MM.1S (cell line): ENCODE results near the gene FBXO17.

Source experiments
- DNase-seq: peaks from one replicate; pipeline ENCODE4 v3.0.0-alpha.2; 2015
- H2AFZ ChIP-seq: fragments of 300-600 bp; sonication (generic); 2 replicates; pipeline ENCODE4 v1.6.0; 2016; ENCODE audit warnings: antibody characterized with exemption, low read length
- H3F3A ChIP-seq: fragments of 300-600 bp; sonication (generic); 2 replicates; pipeline ENCODE4 v1.6.1; 2016; ENCODE audit warnings: mild to moderate bottlenecking, antibody characterized with exemption, low read length, moderate library complexity, mixed read lengths; ENCODE audit not compliant: insufficient read depth
- H3K27ac ChIP-seq: fragments of 300-600 bp; sonication (generic); 2 replicates; pipeline ENCODE4 v1.5.1; 2016; ENCODE audit warnings: mild to moderate bottlenecking, low read length
- H3K27me3 ChIP-seq: fragments of 300-600 bp; sonication (generic); replicated peaks from 2 replicates; pipeline ENCODE4 v1.6.0; 2016; ENCODE audit warnings: low read length; ENCODE audit not compliant: insufficient read depth
- H3K36me3 ChIP-seq: fragments of 300-600 bp; sonication (generic); replicated peaks from 2 replicates; pipeline ENCODE4 v1.6.1; 2016; ENCODE audit warnings: mild to moderate bottlenecking, low read length, mixed read lengths; ENCODE audit not compliant: insufficient read depth
- H3K4me1 ChIP-seq: fragments of 300-600 bp; sonication (generic); 2 replicates; pipeline ENCODE4 v1.6.1; 2016; ENCODE audit warnings: low read length, mixed read lengths
- H3K4me2 ChIP-seq: fragments of 300-600 bp; sonication (generic); 2 replicates; pipeline ENCODE4 v1.6.0; 2016; ENCODE audit warnings: low read depth, low read length
- H3K4me3 ChIP-seq: fragments of 300-600 bp; sonication (generic); 2 replicates; pipeline ENCODE4 v1.5.1; 2016; ENCODE audit warnings: low read length, mixed read lengths
- H3K79me2 ChIP-seq: fragments of 300-600 bp; sonication (generic); 2 replicates; pipeline ENCODE4 v1.6.1; 2016; ENCODE audit warnings: mixed run types, low read length, mixed read lengths
- H3K9ac ChIP-seq: fragments of 300-600 bp; sonication (generic); 2 replicates; pipeline ENCODE4 v1.6.1; 2016; ENCODE audit warnings: low read length, mixed read lengths
- H3K9me2 ChIP-seq: fragments of 300-600 bp; sonication (generic); replicated peaks from 2 replicates; pipeline ENCODE4 v1.6.1; 2016; ENCODE audit warnings: mild to moderate bottlenecking, low read length, mixed read lengths; ENCODE audit not compliant: insufficient read depth
- H3K9me3 ChIP-seq: fragments of 300-600 bp; sonication (generic); replicated peaks from 2 replicates; pipeline ENCODE4 v1.6.1; 2016; ENCODE audit warnings: mild to moderate bottlenecking, low read length, mixed read lengths; ENCODE audit not compliant: insufficient read depth
- H4K20me1 ChIP-seq: fragments of 300-600 bp; sonication (generic); 2 replicates; pipeline ENCODE4 v1.6.1; 2016; ENCODE audit warnings: mild to moderate bottlenecking, low read length, moderate library complexity, mixed read lengths; ENCODE audit not compliant: insufficient read depth
- EZH2 ChIP-seq: fragments of 300-600 bp; sonication (generic); optimal IDR thresholded peaks from 2 replicates; pipeline ENCODE3; 2017; ENCODE audit warnings: low read depth, mild to moderate bottlenecking, antibody characterized with exemption, low read length, mixed read lengths
- EZH2phosphoT487 ChIP-seq: fragments of 300-600 bp; sonication (generic); IDR thresholded peaks from 2 replicates; pipeline ENCODE4 v1.6.1; 2018; ENCODE audit warnings: antibody characterized with exemption, low read length
- TF ChIP-seq, protein P1 (sequence below): fragments of 300-600 bp; sonication (generic); IDR thresholded peaks from 2 replicates; pipeline ENCODE4 v1.5.1; 2016; ENCODE audit warnings: antibody characterized with exemption, low read length, mixed read lengths

The FBXO17 gene, protein sequence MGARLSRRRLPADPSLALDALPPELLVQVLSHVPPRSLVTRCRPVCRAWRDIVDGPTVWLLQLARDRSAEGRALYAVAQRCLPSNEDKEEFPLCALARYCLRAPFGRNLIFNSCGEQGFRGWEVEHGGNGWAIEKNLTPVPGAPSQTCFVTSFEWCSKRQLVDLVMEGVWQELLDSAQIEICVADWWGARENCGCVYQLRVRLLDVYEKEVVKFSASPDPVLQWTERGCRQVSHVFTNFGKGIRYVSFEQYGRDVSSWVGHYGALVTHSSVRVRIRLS

DNA sequence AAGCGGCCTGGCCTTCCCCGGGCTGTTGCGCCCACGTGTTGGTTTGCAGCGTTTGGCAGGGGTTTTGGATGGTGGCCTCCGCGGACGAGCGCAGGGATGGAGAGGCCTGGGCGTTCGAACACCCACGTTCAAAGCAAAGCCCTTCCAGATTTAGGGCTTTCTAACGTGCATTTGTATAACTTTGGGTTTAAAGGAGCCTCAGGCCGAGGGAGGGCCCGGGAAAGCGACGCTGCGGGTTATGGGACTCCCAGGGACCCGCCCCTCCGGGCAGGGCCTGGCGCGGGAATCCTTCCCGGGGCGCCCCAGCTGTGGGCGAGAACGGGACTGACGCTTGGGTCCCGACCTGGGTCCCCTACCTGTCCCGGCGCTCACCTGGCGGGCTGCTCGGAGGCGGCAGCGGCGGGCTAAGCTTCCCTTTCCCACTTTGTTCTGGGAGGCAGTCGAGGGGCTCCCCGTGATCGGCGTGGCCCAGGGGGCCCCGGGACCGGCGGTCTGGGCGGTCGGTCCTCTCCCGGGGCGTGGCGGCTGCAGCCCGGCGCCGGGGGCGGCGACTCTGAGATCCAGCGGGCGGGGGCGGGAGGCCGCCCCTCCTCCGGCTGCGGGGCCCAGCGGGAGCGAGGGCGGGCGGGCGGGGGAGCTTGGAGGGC lies at the start of gene FBXO17:
Gene FBXO17 (minus strand): TSS at position 529 of the 647 bp plus-strand sequence. CDS start 25,423 bp downstream, outside the sequence.
- no peak within 1 kb of the TSS for H3K27ac ChIP-seq
- no peaks in the 10 kb centered on the region for H3K79me2 ChIP-seq
- no peaks in the 10 kb centered on the region for H3K9me2 ChIP-seq
- peaks cover 12% of the 10 kb centered on the region for H3K4me1 ChIP-seq
- DNase-seq = no peak
- no peak within 1 kb of the TSS for H2AFZ ChIP-seq
- H3K9me3 ChIP-seq = no peaks in the 10 kb centered on the region
- no peaks in the 10 kb centered on the region for H4K20me1 ChIP-seq
- H3K27me3 ChIP-seq = peaks cover 22% of the 10 kb centered on the region
- no peaks in the 10 kb centered on the region for H3K36me3 ChIP-seq
- no peaks in the 10 kb centered on the region for H3F3A ChIP-seq
- no peak within 1 kb of the TSS for H3K4me2 ChIP-seq
- no peak within 1 kb of the TSS for H3K9ac ChIP-seq
- H3K4me3 ChIP-seq = no peak within 1 kb of the TSS
- TF ChIP-seq, protein P1, sequence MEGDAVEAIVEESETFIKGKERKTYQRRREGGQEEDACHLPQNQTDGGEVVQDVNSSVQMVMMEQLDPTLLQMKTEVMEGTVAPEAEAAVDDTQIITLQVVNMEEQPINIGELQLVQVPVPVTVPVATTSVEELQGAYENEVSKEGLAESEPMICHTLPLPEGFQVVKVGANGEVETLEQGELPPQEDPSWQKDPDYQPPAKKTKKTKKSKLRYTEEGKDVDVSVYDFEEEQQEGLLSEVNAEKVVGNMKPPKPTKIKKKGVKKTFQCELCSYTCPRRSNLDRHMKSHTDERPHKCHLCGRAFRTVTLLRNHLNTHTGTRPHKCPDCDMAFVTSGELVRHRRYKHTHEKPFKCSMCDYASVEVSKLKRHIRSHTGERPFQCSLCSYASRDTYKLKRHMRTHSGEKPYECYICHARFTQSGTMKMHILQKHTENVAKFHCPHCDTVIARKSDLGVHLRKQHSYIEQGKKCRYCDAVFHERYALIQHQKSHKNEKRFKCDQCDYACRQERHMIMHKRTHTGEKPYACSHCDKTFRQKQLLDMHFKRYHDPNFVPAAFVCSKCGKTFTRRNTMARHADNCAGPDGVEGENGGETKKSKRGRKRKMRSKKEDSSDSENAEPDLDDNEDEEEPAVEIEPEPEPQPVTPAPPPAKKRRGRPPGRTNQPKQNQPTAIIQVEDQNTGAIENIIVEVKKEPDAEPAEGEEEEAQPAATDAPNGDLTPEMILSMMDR = no peak
- TF ChIP-seq EZH2 (no peak), EZH2phosphoT487 (no peak)

DNA sequence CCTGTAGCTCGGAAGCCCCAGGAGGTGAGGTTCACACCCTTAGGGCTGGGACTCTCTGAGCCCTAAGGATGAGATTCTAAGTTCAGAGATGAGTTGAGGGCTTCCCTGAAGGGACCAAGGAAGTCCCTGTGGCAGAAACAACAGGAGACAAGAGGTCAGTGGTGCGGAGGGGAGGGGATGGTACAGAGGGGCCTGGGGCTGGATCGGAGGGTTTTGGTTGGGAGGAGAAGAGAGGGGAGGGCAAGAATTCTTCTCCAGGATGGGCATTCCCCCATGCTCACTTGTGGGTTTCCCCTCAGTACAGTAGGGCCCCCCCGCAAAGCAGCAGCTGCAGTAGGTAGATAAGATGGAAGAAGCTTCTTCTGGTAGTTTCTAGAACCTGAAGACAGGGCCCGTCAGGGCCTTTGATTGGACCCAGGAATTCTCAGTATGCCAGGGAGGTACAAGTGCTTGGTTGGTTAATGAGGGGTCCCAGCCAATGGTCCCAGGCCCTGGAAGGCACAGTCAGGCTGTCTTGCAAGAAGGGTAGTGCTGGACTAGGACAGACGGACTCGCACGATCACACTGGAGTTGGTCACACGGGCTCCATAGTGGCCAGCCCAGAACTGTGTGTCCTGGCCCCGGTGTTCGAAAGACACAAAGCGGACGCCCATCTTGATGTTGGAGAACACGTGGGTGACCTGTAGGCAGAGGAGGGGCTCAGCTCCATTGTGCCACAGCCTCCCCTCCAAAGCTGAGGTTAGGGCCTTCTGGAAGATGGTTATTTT lies 49.5 kb upstream of the FBXO17 start:
- no peaks in the 10 kb centered on the region for H3K9me3 ChIP-seq
- no peak for DNase-seq
- H3K4me3 ChIP-seq = no peak overlapping the region
- H3K9me2 ChIP-seq = no peaks in the 10 kb centered on the region
- no peak overlapping the region for H2AFZ ChIP-seq
- H3K9ac ChIP-seq = no peak overlapping the region
- no peak overlapping the region for H3K4me2 ChIP-seq
- no peaks in the 10 kb centered on the region for H3F3A ChIP-seq
- H3K36me3 ChIP-seq = no peaks in the 10 kb centered on the region
- no peaks in the 10 kb centered on the region for H3K4me1 ChIP-seq
- no peaks in the 10 kb centered on the region for H3K79me2 ChIP-seq
- H3K27me3 ChIP-seq = peaks cover 52% of the 10 kb centered on the region
- no peaks in the 10 kb centered on the region for H4K20me1 ChIP-seq
- H3K27ac ChIP-seq = no peak overlapping the region
- TF ChIP-seq, protein P1 = no peak
- TF ChIP-seq EZH2phosphoT487 (no peak), EZH2 (no peak)

DNA sequence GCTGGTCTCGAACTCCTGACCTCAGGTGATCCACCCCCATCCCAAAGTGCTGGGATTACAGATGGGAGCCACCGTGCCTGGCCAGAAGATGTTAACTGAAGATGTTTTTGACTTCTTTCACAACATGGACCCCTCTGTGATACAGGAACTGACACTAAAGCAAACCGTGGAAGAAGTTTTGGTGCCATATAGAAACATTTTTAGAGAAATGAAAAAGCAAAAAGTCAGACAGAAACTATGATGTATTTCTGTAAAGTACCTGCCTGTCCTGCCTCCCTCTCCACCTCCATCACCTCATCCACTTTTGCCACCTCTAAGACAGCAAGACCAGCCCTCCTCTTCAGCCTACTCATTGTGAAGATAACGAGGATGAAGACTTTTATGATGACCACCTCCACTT lies 45.5 kb upstream of the FBXO17 start:
- no peak overlapping the region for H3K4me3 ChIP-seq
- no peak overlapping the region for H3K27ac ChIP-seq
- no peaks in the 10 kb centered on the region for H3K9me2 ChIP-seq
- H3K9ac ChIP-seq = no peak overlapping the region
- no peak for TF ChIP-seq EZH2phosphoT487
- TF ChIP-seq, protein P1 = no peak
- TF ChIP-seq EZH2 = no peak
- DNase-seq = no peak
- no peaks in the 10 kb centered on the region for H3F3A ChIP-seq
- no peak overlapping the region for H3K4me2 ChIP-seq
- H3K4me1 ChIP-seq = no peaks in the 10 kb centered on the region; the same call in 1 of the 2 replicates
- H3K9me3 ChIP-seq = no peaks in the 10 kb centered on the region
- H3K27me3 ChIP-seq = peaks cover 68% of the 10 kb centered on the region
- H3K36me3 ChIP-seq = no peaks in the 10 kb centered on the region
- H4K20me1 ChIP-seq = no peaks in the 10 kb centered on the region
- no peak overlapping the region for H2AFZ ChIP-seq
- no peaks in the 10 kb centered on the region for H3K79me2 ChIP-seq
